Neural cell (in vitro differentiated cells): ENCODE results near the gene ZC3H7B.

Experiments used
- CTCF ChIP-seq: fragments of 450-650 bp; IDR thresholded peaks from 2 replicates; pipeline ENCODE4 v1.5.1; 2014; ENCODE audit warnings: antibody characterized with exemption, mild to moderate bottlenecking, moderate library complexity; ENCODE audit not compliant: poor library complexity, severe bottlenecking
- EZH2 ChIP-seq: fragments of 200-600, 300-800 bp; shearing (Covaris generic), sonication (generic); IDR thresholded peaks from 2 replicates; pipeline ENCODE4 v1.6.1; 2014; ENCODE audit warnings: antibody characterized with exemption, low read length, borderline replicate concordance, mild to moderate bottlenecking; ENCODE audit not compliant: insufficient read depth, poor library complexity, severe bottlenecking
- MXI1 ChIP-seq: fragments of 450-650 bp; conservative IDR thresholded peaks from 2 replicates; pipeline ENCODE4 v1.6.1; 2014; ENCODE audit warnings: antibody characterized with exemption, mild to moderate bottlenecking; ENCODE audit not compliant: poor library complexity, severe bottlenecking
- POLR2AphosphoS5 ChIP-seq: IDR thresholded peaks from 2 replicates; pipeline ENCODE4 v1.6.1; 2012
- REST ChIP-seq: IDR thresholded peaks from 2 replicates; pipeline ENCODE4 v1.6.1; 2012; ENCODE audit warnings: borderline replicate concordance
- SMC3 ChIP-seq: fragments of 450-650 bp; conservative IDR thresholded peaks from 2 replicates; pipeline ENCODE4 v1.6.1; 2014; ENCODE audit warnings: antibody characterized with exemption, mild to moderate bottlenecking, moderate library complexity; ENCODE audit not compliant: poor library complexity
- TAF1 ChIP-seq: IDR thresholded peaks from 2 replicates; pipeline ENCODE4 v1.6.1; 2012; ENCODE audit warnings: low read depth

- TF ChIP-seq CTCF (no peak), MXI1 (no peak), EZH2 (no peak), POLR2AphosphoS5 (no peak), SMC3 (no peak), TAF1 (no peak), REST (no peak)
Measured at GRCh38 chr22:41345807-41346335, 44.5 kb downstream of the ZC3H7B start.
